CD4-positive, alpha-beta T cell treated with Interleukin-4 for 1 hour (primary cell): ENCODE measurements around the gene PANK3.
"Not testable (repeated sequence)": the region's sequence is repeated elsewhere in the genome, so short reads cannot be mapped to it uniquely, and the experiment has no call there.

Source experiments
- DNase-seq, 2 donors: peaks; one replicate each; pipeline ENCODE4 v3.0.0-alpha.2; 2020 to 2022

The PANK3 gene

DNA sequence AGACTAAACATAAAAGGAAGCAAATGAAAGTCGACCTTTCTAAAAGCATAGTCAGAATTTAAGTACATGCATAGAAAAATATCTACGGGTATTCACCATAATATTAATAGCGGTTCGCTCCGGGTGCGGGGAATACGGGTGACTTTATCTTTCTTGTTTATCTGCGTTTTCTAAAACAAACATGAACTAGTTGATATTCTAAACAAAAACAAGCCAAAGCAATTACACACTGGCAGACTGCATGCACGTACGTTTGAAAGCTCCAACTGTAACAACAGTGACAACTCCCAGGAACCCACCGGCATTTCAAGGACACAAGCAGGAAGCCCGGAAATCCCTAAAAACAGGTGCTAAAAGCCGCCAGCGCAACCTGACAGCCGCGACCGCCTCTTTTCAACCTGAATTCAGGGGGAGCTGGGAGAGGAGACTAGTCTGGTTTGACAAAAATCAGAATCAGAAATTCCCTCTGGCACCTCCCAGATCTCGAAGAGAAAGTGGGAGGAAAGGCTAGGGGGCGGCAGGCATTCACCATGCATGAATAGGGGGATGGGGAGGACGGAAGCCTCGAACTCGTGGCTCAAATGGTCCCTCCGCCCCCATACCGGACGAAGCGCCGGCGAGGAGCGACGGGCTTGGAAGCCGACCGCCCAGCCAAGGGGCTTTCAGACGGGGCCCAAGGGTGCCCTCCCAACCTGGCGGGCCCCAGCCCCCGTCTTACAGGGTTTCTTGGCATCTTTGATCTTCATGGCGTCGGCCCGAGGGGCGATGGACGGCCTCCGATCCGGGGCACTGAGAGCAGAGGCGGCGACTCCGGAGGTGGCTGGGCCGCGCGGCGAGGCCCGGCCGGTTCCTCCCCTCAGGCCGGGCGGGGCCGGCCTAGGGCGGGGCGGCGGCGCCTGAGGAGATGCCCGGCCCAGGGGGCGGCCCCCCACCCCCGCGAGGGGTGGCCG, at the start of gene PANK3:
PANK3 (minus strand) TSS at position 831 of the 950 bp plus-strand sequence; CDS start at position 746, 85 bp downstream.
- DNase-seq, result no peak

DNA sequence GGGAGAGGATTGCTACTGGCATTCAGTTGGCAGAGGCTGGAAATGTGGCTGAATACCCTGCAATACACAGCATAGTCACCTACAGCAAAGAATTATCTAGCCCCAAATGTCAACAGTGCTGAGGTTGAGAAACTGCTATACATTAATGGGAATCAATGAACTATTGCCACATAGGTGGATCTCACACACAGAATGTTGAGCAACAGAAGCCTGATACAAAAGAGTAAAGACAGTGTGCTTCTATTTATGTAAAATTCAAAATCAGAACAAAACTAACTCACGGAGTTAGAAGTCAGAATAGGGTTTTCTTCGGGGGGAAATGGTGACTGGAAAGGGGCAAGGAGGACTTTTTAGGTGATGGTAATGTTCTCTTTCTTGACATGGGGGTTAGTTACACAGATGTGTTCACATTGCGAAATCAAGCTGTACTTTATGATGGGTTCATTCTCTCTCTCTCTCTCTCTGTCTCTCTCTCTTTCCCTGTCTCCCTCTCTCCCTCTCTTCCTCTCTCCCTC, 45.7 kb upstream of the PANK3 start:
- no peak for DNase-seq

DNA sequence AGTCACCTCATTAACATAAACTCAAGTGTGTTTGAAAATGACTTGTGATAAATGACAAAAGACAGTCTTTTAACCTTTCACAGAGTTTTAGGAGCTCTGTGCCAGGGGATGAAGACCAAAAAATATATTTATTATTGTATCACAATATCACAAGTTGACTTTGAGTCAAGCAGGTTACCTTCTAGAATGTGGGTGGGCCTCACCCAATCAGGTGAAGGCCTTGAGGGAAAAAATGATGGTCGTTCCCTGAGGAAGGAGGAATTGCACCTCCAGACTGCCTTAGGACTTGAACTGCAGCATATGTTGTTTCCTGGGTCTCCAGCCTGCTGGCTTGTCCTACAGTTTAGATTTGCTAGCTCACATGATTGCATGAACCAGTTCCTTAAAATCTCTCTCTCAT, 41.6 kb upstream of the PANK3 start:
- DNase-seq, result no peak

DNA sequence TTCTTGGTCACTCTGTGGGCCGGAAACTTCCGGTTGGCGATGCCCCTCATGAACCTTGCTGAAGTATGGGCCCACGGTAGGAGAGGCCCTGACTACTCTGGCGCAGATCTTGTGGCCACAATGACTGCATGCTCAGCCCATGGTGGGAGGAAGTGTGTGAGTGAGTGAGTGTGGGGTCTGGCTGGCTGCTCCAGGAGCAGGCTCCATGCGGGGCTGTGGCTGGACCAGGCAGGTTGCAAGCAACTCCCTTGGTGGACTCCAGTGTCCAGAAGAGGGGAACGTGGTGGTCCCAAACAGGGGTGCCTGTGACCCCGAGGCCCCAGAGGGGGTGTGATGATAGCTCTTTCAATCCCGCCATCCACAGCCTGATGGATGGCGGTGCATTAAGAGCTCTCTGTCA, 35.5 kb upstream of the PANK3 start:
- no peak for DNase-seq

DNA sequence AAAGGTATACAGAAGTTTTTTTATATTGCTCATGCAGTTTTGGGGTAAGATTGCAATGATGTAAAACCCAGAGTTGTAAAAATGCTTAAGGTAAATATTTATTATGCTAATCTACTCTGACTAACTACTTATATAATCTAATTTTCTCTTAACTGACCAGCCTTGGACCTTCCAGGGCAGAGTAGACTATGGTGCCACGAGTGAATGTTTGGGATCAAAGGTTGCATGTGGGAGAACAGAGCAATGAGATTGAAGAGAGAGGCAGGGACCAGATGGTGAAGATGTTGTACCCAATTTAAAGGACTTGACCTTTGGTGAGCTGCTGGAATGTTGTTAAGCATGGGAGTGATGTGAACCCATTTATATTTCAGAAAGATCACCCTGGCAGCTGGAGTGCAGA, 34.8 kb upstream of the PANK3 start:
- no peak for DNase-seq

DNA sequence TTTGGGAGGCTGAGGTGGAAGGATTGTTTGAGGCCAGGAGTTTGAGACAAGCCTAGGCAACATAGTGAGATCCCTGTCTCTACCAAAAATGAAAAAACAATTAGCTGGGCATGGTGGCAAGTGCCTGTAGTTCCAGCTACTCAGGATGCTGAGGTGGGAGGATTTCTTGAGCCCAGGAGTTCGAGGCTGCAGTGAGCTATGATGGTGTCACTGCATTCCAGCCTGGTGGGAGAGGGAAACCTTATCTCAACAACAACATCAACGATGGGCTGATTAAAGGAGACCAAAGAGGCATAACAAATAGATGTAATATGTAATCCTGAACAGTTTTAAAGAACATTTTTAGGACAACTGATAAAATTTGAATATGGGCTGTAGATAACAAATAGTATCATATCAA, 34.2 kb upstream of the PANK3 start:
- no peak for DNase-seq

DNA sequence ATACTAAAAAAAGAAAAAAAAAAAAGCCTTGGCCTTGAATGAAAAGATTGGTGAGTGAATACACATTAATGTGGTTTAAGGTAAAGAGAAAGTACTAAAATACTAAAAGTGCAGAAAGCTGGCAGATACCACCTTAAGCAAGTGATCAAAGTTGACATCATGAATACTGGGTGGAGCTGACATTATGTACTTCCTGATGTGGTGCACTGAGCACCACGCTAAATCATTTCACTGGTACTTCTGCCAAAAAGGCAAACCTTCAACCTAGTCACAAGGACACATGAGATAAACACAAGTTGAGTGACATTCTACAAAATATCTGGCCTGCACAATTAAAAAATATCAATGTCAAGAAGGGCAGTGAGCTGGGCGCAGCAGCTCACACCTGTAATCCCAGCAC, 33.8 kb upstream of the PANK3 start:
- peak in 1 of 2 donors; percentile 66 for DNase-seq

DNA sequence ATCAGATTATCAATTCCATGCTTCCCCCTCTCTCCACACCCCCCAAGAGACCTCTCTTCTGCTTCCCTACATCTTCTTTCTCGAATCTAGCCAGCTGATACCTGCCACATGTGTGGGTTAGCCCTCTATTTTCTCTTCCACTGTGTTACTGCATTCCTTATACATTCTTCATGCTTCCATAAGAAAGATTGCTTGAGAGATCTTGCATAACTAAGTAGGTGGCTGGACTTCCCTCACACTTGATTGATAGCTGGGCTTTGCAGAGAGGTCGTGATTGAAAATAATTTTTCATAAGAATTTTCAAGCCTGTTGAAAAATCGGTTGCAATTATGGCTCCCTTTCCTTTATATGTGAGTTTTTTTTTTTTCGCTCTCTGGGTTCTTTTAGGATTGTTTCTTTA, 33.0 kb upstream of the PANK3 start:
- DNase-seq, result no peak

DNA sequence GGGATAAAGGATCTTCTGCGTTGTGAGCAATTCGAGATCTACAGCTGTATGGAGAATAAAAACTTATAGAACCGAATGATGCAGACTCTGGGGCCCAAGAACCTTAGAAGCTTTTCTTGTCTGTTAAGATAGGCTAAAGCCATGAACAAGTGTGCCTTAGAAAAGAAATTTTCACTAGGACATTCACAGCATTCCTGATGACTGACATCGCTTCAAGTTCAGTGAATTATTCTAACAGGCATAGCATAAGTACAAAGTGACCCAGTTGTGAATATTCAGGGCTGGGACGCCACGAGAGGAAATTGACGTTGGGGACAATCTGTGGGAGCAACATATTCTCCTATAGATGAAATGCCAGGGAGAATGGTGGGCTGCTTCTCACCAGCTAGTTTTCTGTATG, 32.0 kb upstream of the PANK3 start:
- DNase-seq, result no peak

DNA sequence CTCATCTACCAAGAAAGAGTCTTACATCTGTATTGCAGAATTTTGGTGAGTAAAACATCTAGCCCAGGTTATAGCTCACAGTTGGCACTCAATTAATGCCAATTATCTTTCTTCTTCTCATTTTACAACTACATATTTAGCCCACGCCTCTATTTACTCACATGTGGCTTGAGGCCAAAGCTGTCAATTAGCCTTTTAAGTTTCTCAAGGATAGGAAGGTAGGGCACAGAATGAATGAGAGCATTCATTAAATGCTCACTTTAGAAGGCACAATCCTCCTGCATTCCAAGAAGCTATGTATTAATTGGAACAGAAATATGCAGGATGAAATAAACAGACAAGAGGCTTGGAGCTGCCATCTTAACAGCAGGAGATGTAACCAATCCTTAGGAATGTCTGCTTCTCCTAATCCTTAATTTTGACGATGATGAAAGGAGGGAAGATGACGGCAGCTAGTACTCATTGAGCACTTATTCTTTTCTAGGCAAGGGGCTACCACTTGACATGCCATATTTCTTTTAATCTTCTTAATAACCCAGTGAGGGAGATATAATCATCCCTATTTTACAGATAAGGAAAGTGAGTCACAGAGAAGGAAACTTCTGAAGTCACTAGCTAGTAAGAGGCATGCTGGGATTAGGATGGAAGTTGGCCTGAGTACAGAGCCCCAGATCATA, 30.8 kb upstream of the PANK3 start:
- no peak for DNase-seq

DNA sequence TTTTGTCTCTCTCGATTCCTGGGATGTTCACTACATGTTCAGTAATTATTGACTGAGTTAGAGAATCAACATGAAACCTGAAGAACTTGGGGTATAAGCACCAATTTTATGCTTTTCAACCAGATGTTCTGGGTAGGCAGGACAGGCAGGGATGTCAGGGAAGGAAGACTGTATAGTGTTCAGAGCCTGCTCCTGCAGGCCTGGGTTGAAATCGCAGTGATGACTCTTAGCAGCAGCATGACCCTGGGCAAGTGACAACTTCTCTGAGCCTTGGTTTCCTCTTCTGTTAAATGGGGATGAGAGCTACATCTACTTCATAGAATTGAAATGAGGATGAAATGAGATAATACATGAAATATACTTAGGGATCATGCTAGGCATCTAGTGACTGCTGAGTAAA, 29.7 kb upstream of the PANK3 start:
- DNase-seq, result no peak

DNA sequence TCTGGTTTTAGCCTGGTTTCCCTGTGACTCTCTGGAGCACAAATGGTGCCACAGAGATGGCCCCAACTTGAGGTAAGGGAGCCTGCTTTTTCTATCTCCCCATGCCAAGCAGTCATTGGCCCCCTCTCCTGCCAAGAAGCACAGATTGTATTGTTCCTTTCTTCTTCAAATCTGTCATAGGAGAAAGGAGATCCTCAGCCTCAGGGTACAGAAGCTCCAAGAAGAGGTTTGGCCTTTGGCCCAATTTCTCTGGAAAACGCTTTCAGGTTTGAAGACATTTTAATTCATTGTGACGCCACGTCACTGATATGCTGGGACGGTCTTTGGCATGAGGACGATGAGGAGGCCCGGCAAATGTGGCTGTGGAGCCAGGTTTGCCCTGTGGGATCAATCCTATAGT, 29.2 kb upstream of the PANK3 start:
- DNase-seq, result no peak

DNA sequence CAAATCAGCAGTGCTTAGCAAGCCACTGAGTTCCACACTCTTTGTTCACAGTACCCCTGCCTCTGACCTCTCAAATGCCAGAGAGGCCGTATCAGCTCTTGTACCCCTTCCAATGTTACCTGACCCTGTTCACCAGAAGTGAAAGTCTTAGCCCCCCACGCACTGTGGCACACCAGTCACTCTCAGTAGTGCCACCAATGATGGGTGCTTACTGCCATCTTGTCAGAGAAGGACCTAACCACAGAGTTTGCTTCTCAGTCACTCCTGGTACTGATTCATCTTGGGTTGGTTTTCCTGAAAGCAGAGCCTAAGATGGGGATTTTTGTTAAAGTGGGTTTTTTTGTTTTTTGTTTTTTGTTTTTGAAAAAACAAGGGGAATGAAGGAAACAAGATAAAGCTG, 28.8 kb upstream of the PANK3 start:
- no peak for DNase-seq

DNA sequence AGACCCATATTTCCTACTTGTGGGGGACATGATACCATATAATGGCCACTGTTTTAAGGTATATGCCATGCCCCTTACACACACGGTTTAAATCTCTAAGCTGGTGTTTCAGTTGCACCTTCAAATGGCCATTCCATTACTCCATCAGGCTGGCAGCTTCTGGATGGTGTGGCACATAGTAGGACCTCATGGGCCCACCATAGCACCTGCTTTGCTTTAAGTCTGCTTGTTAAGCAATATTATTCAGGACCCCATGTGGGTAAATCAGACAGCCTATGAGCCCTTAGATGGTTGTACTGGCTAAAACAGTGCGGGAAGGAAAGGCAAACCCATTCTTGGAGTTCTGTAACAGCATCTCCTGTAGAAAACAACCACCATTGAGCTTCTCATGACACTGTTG, 27.4 kb upstream of the PANK3 start:
- DNase-seq, result no peak

DNA sequence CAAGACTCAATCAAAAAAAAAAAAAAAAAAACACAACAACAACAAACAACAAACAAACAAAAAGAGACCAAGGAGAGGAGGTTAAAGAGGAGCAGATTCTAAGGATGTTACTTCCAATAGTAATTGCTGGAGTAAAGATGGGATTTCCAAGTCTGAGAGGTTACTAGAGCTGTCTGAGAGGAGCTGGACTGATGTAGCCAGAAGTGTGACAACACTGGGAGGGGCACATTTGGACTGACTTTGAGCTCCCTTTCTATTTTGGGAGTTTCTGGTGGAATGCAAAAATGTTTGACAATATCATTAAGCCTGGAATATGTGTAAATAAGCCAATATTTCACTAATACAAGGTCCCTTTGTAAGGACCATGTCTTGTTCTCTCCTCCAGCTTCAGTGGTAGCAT, 25.3 kb upstream of the PANK3 start:
- DNase-seq, result no peak

DNA sequence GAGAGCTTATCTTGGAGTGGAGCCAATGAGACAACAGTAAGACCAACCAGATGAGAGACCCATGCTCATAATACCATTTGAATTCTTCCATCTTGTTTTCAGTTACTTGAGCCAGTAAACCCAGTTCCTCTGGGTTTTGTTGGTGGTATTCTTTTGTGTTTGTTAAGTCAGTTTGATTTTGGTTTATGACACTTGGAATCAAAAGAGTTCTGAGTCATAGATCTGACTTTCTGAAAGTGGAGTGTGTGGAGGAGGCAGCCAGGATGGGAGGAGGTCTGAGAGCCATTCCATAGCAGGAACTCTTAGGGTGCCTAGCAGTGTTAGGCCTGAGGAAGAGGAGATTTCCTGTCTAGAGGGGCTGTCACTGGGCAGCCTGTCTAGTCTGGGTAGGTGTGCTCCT, 24.6 kb upstream of the PANK3 start:
- no peak for DNase-seq

DNA sequence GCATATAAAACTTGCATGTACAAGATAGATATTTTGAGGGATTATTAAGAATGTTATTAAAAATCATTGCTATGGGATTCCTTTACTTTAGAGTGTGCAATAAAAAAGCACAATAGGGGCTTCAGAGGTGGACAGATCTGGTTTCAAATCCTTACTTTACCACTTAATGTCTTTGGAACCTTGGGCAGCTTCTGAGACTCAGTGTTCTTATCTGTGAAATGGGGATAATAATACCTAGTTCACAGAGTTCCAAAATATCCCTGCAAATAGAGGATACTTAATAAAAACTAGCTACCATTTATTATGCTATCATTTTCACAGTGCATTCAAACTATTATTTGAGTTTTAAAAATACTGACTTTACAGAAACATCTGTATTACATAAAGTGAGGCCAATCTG, 23.3 kb upstream of the PANK3 start:
- DNase-seq, result no peak

DNA sequence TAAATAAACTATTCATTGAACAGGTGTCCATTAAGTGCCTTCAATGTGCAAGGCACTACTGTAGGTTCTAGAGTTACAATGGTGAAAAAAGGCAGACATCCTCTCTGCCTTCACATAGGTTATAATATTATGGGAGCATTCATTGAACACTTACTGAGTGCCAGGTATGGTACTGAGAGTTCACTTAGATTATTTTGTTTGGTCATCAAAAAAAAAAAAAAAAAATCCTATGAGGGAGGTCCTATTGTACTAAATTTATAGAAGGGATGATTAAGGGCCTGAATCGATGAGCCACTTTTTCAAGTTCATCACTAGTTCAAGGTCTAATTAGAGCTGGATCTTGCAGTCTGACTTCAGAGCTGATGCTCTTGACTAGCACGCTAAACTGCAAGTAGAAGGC, 22.8 kb upstream of the PANK3 start:
- no peak for DNase-seq

DNA sequence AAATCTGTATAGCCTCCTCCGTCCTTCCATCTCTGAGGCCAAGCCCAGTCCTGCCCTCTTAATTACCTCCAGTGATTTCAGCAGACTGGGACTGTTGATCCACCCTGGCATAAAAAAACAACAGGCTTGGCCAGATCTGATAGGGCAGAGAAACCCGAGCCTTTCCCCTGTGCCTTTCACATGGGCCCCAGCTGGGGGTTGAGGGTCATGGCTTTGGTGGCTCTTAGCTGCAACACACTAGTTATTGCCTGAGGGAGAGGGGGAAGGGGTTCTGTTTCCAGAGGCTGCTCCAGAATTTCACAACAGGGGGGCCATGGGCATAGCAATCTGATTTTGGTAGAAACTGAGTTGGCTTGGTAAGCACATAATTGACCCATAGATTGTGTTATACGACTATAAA, 21.2 kb upstream of the PANK3 start:
- DNase-seq, result no peak

DNA sequence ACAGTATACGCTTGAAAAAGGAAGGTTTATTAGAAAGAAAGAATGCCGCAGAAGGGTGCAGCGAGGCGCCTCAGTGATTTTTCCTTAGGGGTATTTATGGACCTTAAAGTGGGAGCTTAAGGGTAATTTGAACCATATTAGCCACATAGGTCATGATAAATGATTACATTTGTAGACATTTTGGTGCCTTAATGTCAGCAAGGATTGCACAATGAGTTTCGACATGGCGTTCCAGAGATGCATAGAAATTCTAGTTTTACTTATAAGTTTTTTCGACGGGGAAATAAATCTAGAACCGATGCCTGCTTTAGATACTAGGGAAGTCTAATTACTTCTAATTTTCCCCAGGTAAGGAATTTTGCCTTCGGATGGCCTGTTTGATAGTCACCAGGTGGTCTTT, 20.7 kb upstream of the PANK3 start:
- DNase-seq, result no peak

DNA sequence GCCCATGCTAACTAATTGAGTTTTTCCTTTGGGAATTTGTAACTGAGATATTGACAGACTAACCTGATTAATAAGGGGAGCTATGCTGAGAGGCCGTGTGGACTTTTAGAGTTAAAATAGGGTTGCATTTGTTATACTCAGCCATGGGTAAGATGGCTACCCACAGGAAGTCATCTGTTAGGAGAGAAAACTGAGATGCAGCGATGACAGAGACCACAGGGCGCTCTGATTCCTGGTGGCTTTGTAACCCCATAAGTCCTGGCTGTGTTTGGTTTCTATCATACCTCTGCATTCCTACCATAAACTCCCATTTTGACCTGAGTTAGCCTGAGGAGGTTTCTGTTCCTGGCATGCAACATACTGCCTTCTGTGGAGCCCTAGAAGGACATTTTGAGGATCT, 19.5 kb upstream of the PANK3 start:
- no peak for DNase-seq

DNA sequence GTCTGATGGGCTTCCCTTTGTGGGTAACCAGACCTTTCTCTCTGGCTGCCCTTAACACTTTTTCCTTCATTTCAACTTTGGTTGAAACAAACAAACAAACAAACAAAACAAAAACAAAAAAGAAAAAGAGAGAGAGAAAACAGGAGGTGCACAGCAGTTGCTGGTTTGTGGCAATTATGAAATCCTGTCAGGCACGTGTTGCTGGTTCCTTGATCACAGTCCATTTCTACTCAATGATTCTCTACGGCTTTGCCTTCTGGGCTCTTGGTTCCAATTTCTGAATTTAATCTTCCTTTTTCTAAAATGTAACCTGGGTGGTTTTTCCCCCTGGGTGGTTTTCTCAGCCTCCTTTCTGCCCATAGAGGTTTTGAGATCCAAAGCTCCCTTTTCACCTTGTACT, 17.8 kb upstream of the PANK3 start:
- no peak for DNase-seq

DNA sequence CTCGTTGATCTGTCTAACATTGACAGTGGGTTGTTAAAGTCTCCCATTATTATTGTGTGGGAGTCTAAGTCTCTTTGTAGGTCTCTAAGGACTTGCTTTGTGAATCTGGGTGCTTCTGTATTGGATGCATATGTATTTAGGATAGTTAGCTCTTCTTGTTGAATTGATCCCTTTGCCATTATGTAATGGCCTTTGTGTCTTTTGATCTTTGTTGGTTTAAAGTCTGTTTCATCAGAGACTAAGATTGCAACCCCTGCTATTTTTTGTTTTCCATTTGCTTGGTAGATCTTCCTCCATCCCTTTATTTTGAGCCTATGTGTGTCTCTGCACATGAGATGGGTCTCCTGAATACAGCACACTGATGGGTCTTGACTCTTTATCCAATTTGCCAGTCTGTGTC, 17.0 kb upstream of the PANK3 start:
- not testable (repeated sequence) for DNase-seq

DNA sequence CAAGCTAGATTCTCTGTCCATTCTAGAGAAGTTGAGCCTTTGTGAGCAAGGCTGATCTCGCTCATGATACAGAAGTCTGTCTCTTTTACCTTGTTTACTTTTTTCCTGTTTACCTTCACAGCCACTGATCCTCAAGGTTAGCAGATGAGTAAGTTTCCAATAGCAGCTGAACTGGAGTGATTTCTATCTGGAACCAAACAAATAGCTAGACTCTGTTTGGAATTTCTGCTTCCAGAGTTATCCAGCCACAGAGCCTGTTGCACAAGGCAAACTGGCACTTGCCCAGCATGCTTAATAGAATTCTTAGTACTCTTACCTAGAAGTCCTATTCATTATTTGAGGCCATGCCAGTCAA, 12.8 kb upstream of the PANK3 start:
- no peak for DNase-seq
